Testis (tissue), 3 donors: Measurements from ENCODE around the gene RAX2. TPM values are rescaled to one million over a fixed set of nuclear protein-coding genes. Genes with fewer than 3 reads are reported as not detected.
A peak's percentile ranks its signal among the peaks of the same experiment; 100 is the strongest.
"Not testable (repeated sequence)": the region's sequence is repeated elsewhere in the genome, so short reads cannot be mapped to it uniquely, and the experiment has no call there.

Source experiments
- DNase-seq: peaks from one replicate; pipeline ENCODE4 v3.0.0-alpha.2; 2019
- H3K27ac ChIP-seq, 2 donors: fragments of 200-600 bp; sonication (generic); one replicate each; pipeline ENCODE4 v1.5.1; 2019
- H3K27me3 ChIP-seq: fragments of 200-600 bp; sonication (generic); one replicate; pipeline ENCODE4 v1.5.1; 2019
- H3K36me3 ChIP-seq: fragments of 200-600 bp; sonication (generic); one replicate; pipeline ENCODE4 v1.5.1; 2017; ENCODE audit warnings: low read depth; ENCODE audit errors: missing control alignments
- H3K4me1 ChIP-seq: fragments of 200-600 bp; sonication (generic); one replicate; pipeline ENCODE4 v1.5.1; 2019
- H3K4me3 ChIP-seq, 2 donors: fragments of 200-600 bp; sonication (generic); one replicate each; pipeline ENCODE4 v1.5.1; 2017 to 2019
- H3K9me3 ChIP-seq: fragments of 200-600 bp; sonication (generic); one replicate; pipeline ENCODE4 v1.5.1; 2017
- POLR2A ChIP-seq: fragments of 450-650 bp; IDR thresholded peaks from one replicate; pipeline ENCODE4 v1.6.1; 2017; ENCODE audit warnings: antibody characterized with exemption, mild to moderate bottlenecking, moderate library complexity
- WGBS, 2 donors: methylation state at CpG; one replicate each; pipeline ENCODE4 v1.1.5; 2018; 5-methylcytosine and 5-hydroxymethylcytosine counted together
- intact Hi-C: fragments of 100-400 bp; cut with DNase I; formaldehyde crosslinking; loops from one replicate; pipeline ENCODE4 v1.15.1; 2023; ENCODE audit warnings: low total_unique reads
- polyA plus RNA-seq: library from polyadenylated mRNA; stranded (reverse); fragments of 350-450 nt; fragmentation: Illumina TruSeq; extraction: RNeasy Lipid Tissue Mini Kit (QIAGEN cat#74804); gene quantifications from one replicate; pipeline ENCODE4 v1.2.3, GENCODE V29; 2014; ENCODE audit warnings: low read depth, low replicate concordance; ENCODE audit not compliant: insufficient read depth
- total RNA-seq, 2 donors: library from RNA; depleted of rRNA; stranded (reverse); fragments of >200 nt; gene quantifications; one replicate each; pipeline ENCODE4 v1.2.3, GENCODE V29; 2016
- TF ChIP-seq, protein P1 (sequence below), 3 experiments: fragments of 450-650 bp in 2 of 3; fragments of 200-600 bp in 1 of 3; sonication (generic) in 1 of 3; IDR thresholded peaks; one replicate each; pipeline ENCODE4 v1.5.1; 2016 to 2019; ENCODE audit warnings: antibody characterized with exemption in 3 of 3, mild to moderate bottlenecking in 2 of 3, moderate library complexity in 1 of 3

Gene RAX2
- total and polyA plus RNA-seq, 3 donors from 2014 or later, result 0.24 TPM; not detected in 2

- no peaks in the 10 kb centered on the region for H3K36me3 ChIP-seq
Observed at GRCh38 chr19:3760871-3761361, 11.1 kb downstream of the RAX2 start.

DNA sequence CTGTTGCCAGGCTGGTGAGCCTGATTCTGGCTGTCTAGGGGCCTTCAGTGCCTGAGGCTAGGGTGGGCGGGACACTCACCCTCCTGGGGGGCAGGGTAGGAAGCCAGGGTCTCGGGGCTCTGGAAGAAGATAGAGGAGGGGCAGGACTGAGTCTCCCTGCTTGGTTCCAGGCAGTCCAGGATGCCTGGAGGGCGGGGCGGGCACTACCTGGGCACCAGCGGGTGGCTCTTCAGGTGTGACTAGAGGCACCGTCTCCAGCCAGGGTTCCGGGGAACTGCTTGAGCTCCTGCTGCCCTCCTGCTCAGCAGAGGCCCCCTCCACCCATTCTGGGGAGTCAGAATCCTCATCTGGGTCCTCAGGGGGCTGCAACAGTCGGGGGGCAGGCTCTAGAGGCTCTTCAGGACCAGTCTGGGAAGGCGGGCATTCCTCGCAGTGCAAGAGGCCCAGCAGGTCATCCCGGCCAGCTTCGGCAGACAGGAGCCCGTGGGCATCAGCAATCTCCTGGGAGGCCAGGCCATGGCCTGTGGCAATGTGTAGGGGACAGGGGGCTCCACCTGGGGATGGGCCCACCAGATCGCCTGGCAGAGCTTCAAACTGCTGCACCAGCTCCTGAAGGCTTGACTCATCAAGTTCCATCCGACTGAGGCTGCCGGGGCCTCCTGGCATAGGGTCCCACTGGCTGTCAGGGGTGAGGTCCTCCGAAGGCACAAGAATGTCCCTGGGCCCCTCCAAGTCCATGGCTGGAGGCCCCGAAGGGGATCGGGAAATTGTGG, 12.4 kb downstream of the RAX2 start:
- no peak for TF ChIP-seq POLR2A
- TF ChIP-seq, protein P1, sequence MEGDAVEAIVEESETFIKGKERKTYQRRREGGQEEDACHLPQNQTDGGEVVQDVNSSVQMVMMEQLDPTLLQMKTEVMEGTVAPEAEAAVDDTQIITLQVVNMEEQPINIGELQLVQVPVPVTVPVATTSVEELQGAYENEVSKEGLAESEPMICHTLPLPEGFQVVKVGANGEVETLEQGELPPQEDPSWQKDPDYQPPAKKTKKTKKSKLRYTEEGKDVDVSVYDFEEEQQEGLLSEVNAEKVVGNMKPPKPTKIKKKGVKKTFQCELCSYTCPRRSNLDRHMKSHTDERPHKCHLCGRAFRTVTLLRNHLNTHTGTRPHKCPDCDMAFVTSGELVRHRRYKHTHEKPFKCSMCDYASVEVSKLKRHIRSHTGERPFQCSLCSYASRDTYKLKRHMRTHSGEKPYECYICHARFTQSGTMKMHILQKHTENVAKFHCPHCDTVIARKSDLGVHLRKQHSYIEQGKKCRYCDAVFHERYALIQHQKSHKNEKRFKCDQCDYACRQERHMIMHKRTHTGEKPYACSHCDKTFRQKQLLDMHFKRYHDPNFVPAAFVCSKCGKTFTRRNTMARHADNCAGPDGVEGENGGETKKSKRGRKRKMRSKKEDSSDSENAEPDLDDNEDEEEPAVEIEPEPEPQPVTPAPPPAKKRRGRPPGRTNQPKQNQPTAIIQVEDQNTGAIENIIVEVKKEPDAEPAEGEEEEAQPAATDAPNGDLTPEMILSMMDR (IDR thresholded peaks at IDR 0.05), result no peak
- Histone ChIP-seq H3K36me3 (no peaks in the 10 kb centered on the region), H3K27me3 (no peaks in the 10 kb centered on the region), H3K27ac (no peak overlapping the region), H3K9me3 (no peaks in the 10 kb centered on the region), H3K4me1 (peaks cover 9% of the 10 kb centered on the region), H3K4me3 (no peak overlapping the region)
- intact Hi-C loops, result no loop called here
- no peak for DNase-seq
- 88 to 90% methylated on average over 11 to 14 of the region's 19 CpGs for WGBS, 2 donors

More at GRCh38 chr19:3760871-3761361, 11.1 kb downstream of the RAX2 start:
- Histone ChIP-seq H3K27me3 (no peaks in the 10 kb centered on the region), H3K4me1 (peaks cover 9% of the 10 kb centered on the region), H3K27ac (peak overlapping the region; percentile 40 to 98), H3K4me3 (peak overlapping the region; percentile 73 to 86), H3K9me3 (no peaks in the 10 kb centered on the region)
- WGBS, 2 donors, result 14 to 21% methylated on average over 7 of the region's 7 CpGs
- intact Hi-C loops, result no loop called here
- DNase-seq, result no peak
- no peak for TF ChIP-seq POLR2A
- TF ChIP-seq, protein P1 (IDR thresholded peaks at IDR 0.05), result no peak

GRCh38 chr19:3758297-3758696, 13.7 kb downstream of the RAX2 start:
- H3K27me3 ChIP-seq, H3K27ac ChIP-seq, H3K36me3 ChIP-seq, H3K9me3 ChIP-seq, H3K4me3 ChIP-seq, intact Hi-C loops, DNase-seq, H3K4me1 ChIP-seq: not testable (repeated sequence)
- 95 to 96% methylated on average over 10 to 13 of the region's 13 CpGs for WGBS, 2 donors

- 95 to 96% methylated on average over 7 of the region's 7 CpGs for WGBS, 2 donors
- DNase-seq, H3K36me3 ChIP-seq, H3K27me3 ChIP-seq, intact Hi-C loops, H3K4me1 ChIP-seq, H3K9me3 ChIP-seq, H3K4me3 ChIP-seq, H3K27ac ChIP-seq: not testable (repeated sequence)
Observed at GRCh38 chr19:3757705-3758104, 14.3 kb downstream of the RAX2 start.

DNA sequence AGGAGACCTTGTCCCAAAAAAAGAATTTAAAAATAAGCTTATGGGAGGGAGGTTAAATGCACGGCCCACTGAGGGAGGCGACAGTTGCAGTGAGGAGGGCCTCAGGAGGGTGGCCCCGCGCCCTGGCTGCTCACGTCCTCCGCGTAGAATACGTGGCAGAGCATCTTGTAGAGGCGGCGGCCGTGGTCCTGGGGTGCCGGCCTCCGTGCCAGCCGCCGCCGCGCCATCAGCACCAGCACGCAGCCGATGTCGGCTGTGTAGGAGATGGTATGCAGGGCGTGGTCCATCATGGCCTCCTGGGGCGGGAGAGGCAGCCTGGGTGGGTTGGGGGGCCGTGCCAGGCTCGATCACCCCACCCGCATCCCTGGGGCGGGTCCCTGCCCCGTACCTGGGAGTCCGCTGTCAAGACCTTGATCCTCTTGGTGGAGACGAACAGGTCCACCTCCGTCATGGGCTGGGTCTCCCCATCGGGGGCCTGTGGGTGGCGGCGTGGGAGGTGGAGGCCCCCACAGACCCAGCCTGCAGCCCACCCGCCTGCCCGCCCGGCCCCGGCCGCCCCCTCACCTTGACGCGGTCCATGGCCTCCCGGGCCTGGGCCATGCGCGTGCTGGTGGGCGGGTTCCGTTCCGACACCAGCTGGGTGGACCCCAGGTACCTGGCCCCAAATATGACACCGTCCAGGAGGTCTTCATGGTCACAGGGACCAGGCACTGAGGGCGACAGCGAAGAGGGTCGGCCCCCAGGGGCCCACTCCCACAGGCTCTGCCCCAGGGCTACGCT, 18.2 kb downstream of the RAX2 start:
- Histone ChIP-seq H3K4me1 (no peaks in the 10 kb centered on the region), H3K27me3 (no peaks in the 10 kb centered on the region), H3K4me3 (no peak overlapping the region), H3K9me3 (no peaks in the 10 kb centered on the region), H3K36me3 (no peaks in the 10 kb centered on the region), H3K27ac (no peak overlapping the region)
- TF ChIP-seq, protein P1 (IDR thresholded peaks at IDR 0.05), result no peak
- TF ChIP-seq POLR2A, result no peak
- intact Hi-C loops, result no loop called here
- 92 to 98% methylated on average over 31 of the region's 51 CpGs for WGBS, 2 donors
- DNase-seq, result no peak
